Measurements from ENCODE around the gene SEMA3B. TPM values are rescaled to one million over a fixed set of nuclear protein-coding genes. Genes with fewer than 3 reads are reported as not detected.

The SEMA3B gene
- total RNA-seq, 4 donors from 2014 or later: 2.4 to 13.7 (median 7.0) TPM

DNA sequence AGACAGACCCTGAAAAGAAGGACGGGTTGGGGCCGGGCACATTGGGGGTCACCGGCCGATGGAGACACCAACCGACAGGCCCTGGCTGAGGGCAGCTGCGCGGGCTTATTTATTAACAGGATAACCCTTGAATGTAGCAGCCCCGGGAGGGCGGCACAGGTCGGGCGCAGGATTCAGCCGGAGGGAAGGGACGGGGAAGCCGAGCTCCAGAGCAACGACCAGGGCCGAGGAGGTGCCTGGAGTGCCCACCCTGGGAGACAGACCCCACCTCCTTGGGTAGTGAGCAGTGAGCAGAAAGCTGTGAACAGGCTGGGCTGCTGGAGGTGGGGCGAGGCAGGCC lies 7.8 kb downstream of the SEMA3B start:
- no peak for TF ChIP-seq CTCF (IDR thresholded peaks at IDR 0.05; ENCODE audit: low read depth)

- TF ChIP-seq CTCF (IDR thresholded peaks at IDR 0.05; ENCODE audit: low read depth): no peak
These were observed 9.4 kb downstream of the SEMA3B start for GRCh38 chr3:50278123-50278879.

DNA sequence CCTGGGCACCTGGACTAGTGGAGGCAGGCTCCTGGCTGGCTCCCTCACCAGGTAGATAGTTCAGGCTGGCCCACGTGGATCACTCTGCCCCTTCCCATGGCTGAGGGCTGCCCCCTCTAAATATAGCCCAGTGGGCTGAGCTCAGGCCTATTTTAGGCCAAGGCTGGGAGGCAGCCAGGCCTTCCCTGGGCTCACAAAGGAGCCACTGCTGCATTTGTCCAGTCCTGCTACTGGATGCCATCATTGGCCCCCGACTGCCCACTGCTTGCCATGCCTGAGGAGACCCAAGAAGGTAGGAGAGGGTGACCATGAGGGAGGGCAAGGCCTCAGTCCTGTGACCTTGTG lies 9.9 kb downstream of the SEMA3B start, which contains the start of gene LSMEM2:
TSS of gene LSMEM2 (plus strand) at position 208 of the 345 bp plus-strand sequence. CDS start at position 235, 27 bp downstream.
- TF ChIP-seq CTCF (IDR thresholded peaks at IDR 0.05; ENCODE audit: low read depth): no peak

DNA sequence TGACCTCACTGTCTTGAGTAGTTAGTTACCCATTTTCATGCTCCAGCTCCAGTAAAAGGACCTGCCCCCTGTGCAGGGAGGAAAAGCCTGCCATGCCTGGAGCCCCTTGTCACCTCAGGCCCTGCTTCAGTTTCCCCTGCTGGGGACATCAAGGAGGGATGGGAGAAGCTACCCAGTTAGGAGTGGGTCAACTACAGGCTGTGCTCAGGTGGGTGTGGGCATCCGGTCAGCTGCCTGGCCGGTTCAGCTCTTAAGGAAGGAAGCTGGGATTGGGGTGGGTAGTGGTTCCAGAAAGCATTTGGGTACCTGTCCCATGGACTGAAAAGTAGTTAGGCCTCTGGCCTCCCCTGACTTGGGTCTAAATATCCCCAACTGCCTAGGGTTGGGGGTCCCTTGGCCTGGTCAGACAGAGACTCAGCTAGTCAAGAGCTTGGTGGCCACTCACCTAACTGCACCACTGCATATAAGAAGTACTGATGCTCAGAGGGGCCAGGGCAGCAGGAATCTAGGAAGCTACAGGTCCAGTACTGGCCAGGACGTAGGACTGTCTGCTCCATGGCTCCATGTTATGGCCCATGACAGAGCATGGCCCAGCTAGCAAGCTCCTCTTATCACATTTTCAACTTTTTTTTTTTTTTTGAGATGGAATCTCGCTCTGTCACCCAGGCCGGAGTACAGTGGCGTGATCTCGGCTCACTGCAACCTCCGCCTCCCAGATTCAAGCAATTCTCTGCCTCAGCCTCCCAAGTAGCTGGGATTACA lies 10.5 kb downstream of the SEMA3B start:
- no peak for TF ChIP-seq CTCF (IDR thresholded peaks at IDR 0.05; ENCODE audit: low read depth)

DNA sequence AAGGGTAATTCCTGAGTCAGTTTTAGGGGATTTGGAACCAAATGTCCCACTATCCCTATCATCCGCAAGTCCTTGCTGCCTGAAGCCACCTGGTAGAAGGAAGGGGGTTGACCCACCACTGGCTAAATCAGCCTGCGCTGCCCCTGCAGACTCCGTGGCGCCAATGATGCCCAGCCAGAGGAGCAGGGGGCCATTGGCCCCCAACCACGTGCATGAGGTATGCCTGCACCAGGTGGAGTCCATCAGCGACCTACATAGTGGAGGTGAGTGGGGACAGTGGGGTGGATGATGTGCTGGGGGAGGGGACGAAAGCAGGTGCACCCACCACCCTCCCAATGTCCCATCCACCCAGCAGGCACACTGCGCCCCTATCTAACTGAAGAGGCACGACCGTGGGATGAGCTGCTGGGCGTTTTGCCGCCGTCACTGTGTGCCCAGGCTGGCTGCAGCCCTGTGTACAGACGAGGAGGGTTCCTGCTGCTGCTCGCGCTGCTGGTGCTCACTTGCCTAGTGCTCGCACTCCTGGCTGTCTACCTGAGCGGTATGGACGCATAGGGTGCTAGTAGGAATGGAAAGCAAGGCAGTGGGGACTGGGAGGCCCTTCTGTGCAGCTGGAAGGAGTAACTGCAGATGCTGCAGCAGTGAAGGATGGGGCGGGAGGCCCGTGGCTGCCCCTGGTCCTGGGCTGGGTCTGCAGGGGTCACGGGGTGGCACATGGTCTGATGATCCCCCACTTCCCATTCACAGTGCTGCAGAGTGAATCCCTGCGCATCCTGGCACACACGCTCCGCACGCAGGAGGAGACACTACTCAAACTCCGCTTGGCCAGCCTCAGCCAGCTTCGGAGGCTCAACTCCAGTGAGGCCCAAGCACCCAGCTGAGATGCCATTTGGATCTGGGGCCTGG lies 17.6 kb downstream of the SEMA3B start:
- TF ChIP-seq CTCF (IDR thresholded peaks at IDR 0.05; ENCODE audit: low read depth): no peak

DNA sequence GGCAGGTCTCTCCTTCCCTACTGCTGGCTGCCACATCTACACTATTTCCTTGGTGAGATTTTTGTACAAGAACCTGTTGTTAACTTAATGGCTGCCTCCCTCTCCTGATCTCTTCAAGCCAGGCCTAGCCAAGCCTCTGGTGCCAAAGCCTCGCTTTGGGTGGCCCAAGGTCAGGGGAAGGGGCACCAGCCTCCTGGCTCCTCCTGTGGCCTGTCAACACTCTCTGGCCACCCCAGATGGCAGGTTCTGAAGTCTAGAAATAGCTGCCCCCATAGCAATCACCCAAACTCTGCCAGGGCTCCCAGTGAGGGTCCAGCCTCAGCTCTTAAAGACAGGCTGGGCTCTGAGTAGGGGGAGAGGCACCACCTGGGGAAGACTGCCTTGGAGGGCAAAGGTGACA lies 18.3 kb downstream of the SEMA3B start:
- TF ChIP-seq CTCF (IDR thresholded peaks at IDR 0.05; ENCODE audit: low read depth): no peak
